ENCODE measurements around the gene SORCS2. TPM values are rescaled to one million over a fixed set of nuclear protein-coding genes. Genes with fewer than 3 reads are reported as not detected.

Gene SORCS2
- total RNA-seq, 1 donor from 2014 or later = 3.1 TPM

- Histone ChIP-seq H3K4me1 (ENCODE audit: control insufficient read depth in 3 of 3, insufficient read depth in 3 of 3, low read length in 3 of 3) (peaks cover 8 to 28% (median 13%) of the 10 kb centered on the region in 3 donors), H3K27me3 (ENCODE audit: control insufficient read depth in 3 of 3, insufficient read depth in 3 of 3, low read length in 3 of 3) (no peaks in the 10 kb centered on the region), H3K27ac (ENCODE audit: low read depth, low read length) (no peak overlapping the region), H3K36me3 (ENCODE audit: control insufficient read depth in 3 of 3, insufficient read depth in 3 of 3, low read length in 3 of 3) (no peaks in the 10 kb centered on the region), H3K9me3 (ENCODE audit: control insufficient read depth in 3 of 3, low read length in 3 of 3) (no peaks in the 10 kb centered on the region), H3K4me3 (ENCODE audit: low read length in 3 of 3) (no peak overlapping the region), H3K9ac (ENCODE audit: low read depth in 1 of 3, low read length in 3 of 3) (no peak overlapping the region)
Observed at GRCh38 chr4:7754565-7755262, 562.4 kb downstream of the SORCS2 start.

- Histone ChIP-seq H3K9me3 (ENCODE audit: control insufficient read depth in 3 of 3, low read length in 3 of 3) (no peaks in the 10 kb centered on the region), H3K27ac (ENCODE audit: low read depth, low read length) (no peak overlapping the region), H3K9ac (ENCODE audit: low read depth in 1 of 3, low read length in 3 of 3) (no peak overlapping the region), H3K4me3 (ENCODE audit: low read length in 3 of 3) (no peak overlapping the region), H3K4me1 (ENCODE audit: control insufficient read depth in 3 of 3, insufficient read depth in 3 of 3, low read length in 3 of 3) (peaks cover 8 to 29% (median 13%) of the 10 kb centered on the region in 3 donors), H3K36me3 (ENCODE audit: control insufficient read depth in 3 of 3, insufficient read depth in 3 of 3, low read length in 3 of 3) (no peaks in the 10 kb centered on the region), H3K27me3 (ENCODE audit: control insufficient read depth in 3 of 3, insufficient read depth in 3 of 3, low read length in 3 of 3) (no peaks in the 10 kb centered on the region)
Observed at GRCh38 chr4:7755561-7755960, 563.2 kb downstream of the SORCS2 start.

- peaks cover 8 to 29% (median 13%) of the 10 kb centered on the region in 3 donors for H3K4me1 ChIP-seq (ENCODE audit: control insufficient read depth in 3 of 3, insufficient read depth in 3 of 3, low read length in 3 of 3)
- H3K27me3 ChIP-seq (ENCODE audit: control insufficient read depth in 3 of 3, insufficient read depth in 3 of 3, low read length in 3 of 3) = no peaks in the 10 kb centered on the region
- no peaks in the 10 kb centered on the region for H3K9me3 ChIP-seq (ENCODE audit: control insufficient read depth in 3 of 3, low read length in 3 of 3)
- no peak overlapping the region for H3K9ac ChIP-seq (ENCODE audit: low read depth in 1 of 3, low read length in 3 of 3)
- no peak overlapping the region for H3K27ac ChIP-seq (ENCODE audit: low read depth, low read length)
- H3K4me3 ChIP-seq (ENCODE audit: low read length in 3 of 3) = no peak overlapping the region
- no peaks in the 10 kb centered on the region for H3K36me3 ChIP-seq (ENCODE audit: control insufficient read depth in 3 of 3, insufficient read depth in 3 of 3, low read length in 3 of 3)
Observed at GRCh38 chr4:7756071-7756470, 563.7 kb downstream of the SORCS2 start.

- Histone ChIP-seq H3K27me3 (ENCODE audit: control insufficient read depth in 3 of 3, insufficient read depth in 3 of 3, low read length in 3 of 3) (no peaks in the 10 kb centered on the region), H3K4me1 (ENCODE audit: control insufficient read depth in 3 of 3, insufficient read depth in 3 of 3, low read length in 3 of 3) (peaks cover 8 to 30% (median 13%) of the 10 kb centered on the region in 3 donors), H3K27ac (ENCODE audit: low read depth, low read length) (no peak overlapping the region), H3K9me3 (ENCODE audit: control insufficient read depth in 3 of 3, low read length in 3 of 3) (no peaks in the 10 kb centered on the region), H3K36me3 (ENCODE audit: control insufficient read depth in 3 of 3, insufficient read depth in 3 of 3, low read length in 3 of 3) (no peaks in the 10 kb centered on the region), H3K4me3 (ENCODE audit: low read length in 3 of 3) (no peak overlapping the region), H3K9ac (ENCODE audit: low read depth in 1 of 3, low read length in 3 of 3) (no peak overlapping the region)
Observed at GRCh38 chr4:7756561-7757355, 564.4 kb downstream of the SORCS2 start.

GRCh38 chr4:7757501-7758471 is 565.4 kb downstream of the SORCS2 start:
- Histone ChIP-seq H3K4me1 (ENCODE audit: control insufficient read depth in 3 of 3, insufficient read depth in 3 of 3, low read length in 3 of 3) (peaks cover 8 to 32% (median 13%) of the 10 kb centered on the region in 3 donors), H3K9me3 (ENCODE audit: control insufficient read depth in 3 of 3, low read length in 3 of 3) (no peaks in the 10 kb centered on the region), H3K36me3 (ENCODE audit: control insufficient read depth in 3 of 3, insufficient read depth in 3 of 3, low read length in 3 of 3) (peaks cover 0 to 3% (median 0%) of the 10 kb centered on the region in 3 donors), H3K27ac (ENCODE audit: low read depth, low read length) (no peak overlapping the region), H3K9ac (ENCODE audit: low read depth in 1 of 3, low read length in 3 of 3) (peak overlapping the region in 1 of 3 donors; percentile 25), H3K27me3 (ENCODE audit: control insufficient read depth in 3 of 3, insufficient read depth in 3 of 3, low read length in 3 of 3) (no peaks in the 10 kb centered on the region), H3K4me3 (ENCODE audit: low read length in 3 of 3) (no peak overlapping the region)

GRCh38 chr4:7758476-7758875 is 566.1 kb downstream of the SORCS2 start:
- no peaks in the 10 kb centered on the region for H3K27me3 ChIP-seq (ENCODE audit: control insufficient read depth in 3 of 3, insufficient read depth in 3 of 3, low read length in 3 of 3)
- no peak overlapping the region for H3K27ac ChIP-seq (ENCODE audit: low read depth, low read length)
- peaks cover 8 to 28% (median 13%) of the 10 kb centered on the region in 3 donors for H3K4me1 ChIP-seq (ENCODE audit: control insufficient read depth in 3 of 3, insufficient read depth in 3 of 3, low read length in 3 of 3)
- peaks cover 0 to 3% (median 3%) of the 10 kb centered on the region in 3 donors for H3K36me3 ChIP-seq (ENCODE audit: control insufficient read depth in 3 of 3, insufficient read depth in 3 of 3, low read length in 3 of 3)
- H3K9me3 ChIP-seq (ENCODE audit: control insufficient read depth in 3 of 3, low read length in 3 of 3) = no peaks in the 10 kb centered on the region
- H3K4me3 ChIP-seq (ENCODE audit: low read length in 3 of 3) = no peak overlapping the region
- H3K9ac ChIP-seq (ENCODE audit: low read depth in 1 of 3, low read length in 3 of 3) = no peak overlapping the region

- Histone ChIP-seq H3K4me1 (ENCODE audit: control insufficient read depth in 3 of 3, insufficient read depth in 3 of 3, low read length in 3 of 3) (peaks cover 8 to 26% (median 11%) of the 10 kb centered on the region in 3 donors), H3K4me3 (ENCODE audit: low read length in 3 of 3) (no peak overlapping the region), H3K9me3 (ENCODE audit: control insufficient read depth in 3 of 3, low read length in 3 of 3) (no peaks in the 10 kb centered on the region), H3K27me3 (ENCODE audit: control insufficient read depth in 3 of 3, insufficient read depth in 3 of 3, low read length in 3 of 3) (no peaks in the 10 kb centered on the region), H3K9ac (ENCODE audit: low read depth in 1 of 3, low read length in 3 of 3) (no peak overlapping the region), H3K27ac (ENCODE audit: low read depth, low read length) (no peak overlapping the region), H3K36me3 (ENCODE audit: control insufficient read depth in 3 of 3, insufficient read depth in 3 of 3, low read length in 3 of 3) (peaks cover 4 to 7% (median 5%) of the 10 kb centered on the region in 3 donors)
Observed at GRCh38 chr4:7759216-7759615, 566.9 kb downstream of the SORCS2 start.

GRCh38 chr4:7759635-7760034 is 567.3 kb downstream of the SORCS2 start:
- Histone ChIP-seq H3K9ac (ENCODE audit: low read depth in 1 of 3, low read length in 3 of 3) (no peak overlapping the region), H3K27me3 (ENCODE audit: control insufficient read depth in 3 of 3, insufficient read depth in 3 of 3, low read length in 3 of 3) (no peaks in the 10 kb centered on the region), H3K4me1 (ENCODE audit: control insufficient read depth in 3 of 3, insufficient read depth in 3 of 3, low read length in 3 of 3) (peaks cover 8 to 26% (median 11%) of the 10 kb centered on the region in 3 donors), H3K4me3 (ENCODE audit: low read length in 3 of 3) (no peak overlapping the region), H3K36me3 (ENCODE audit: control insufficient read depth in 3 of 3, insufficient read depth in 3 of 3, low read length in 3 of 3) (peaks cover 4 to 7% (median 5%) of the 10 kb centered on the region in 3 donors), H3K9me3 (ENCODE audit: control insufficient read depth in 3 of 3, low read length in 3 of 3) (no peaks in the 10 kb centered on the region), H3K27ac (ENCODE audit: low read depth, low read length) (no peak overlapping the region)

GRCh38 chr4:7760228-7760627 is 567.9 kb downstream of the SORCS2 start:
- Histone ChIP-seq H3K4me3 (ENCODE audit: low read length in 3 of 3) (no peak overlapping the region), H3K4me1 (ENCODE audit: control insufficient read depth in 3 of 3, insufficient read depth in 3 of 3, low read length in 3 of 3) (peaks cover 8 to 26% (median 11%) of the 10 kb centered on the region in 3 donors), H3K27ac (ENCODE audit: low read depth, low read length) (no peak overlapping the region), H3K36me3 (ENCODE audit: control insufficient read depth in 3 of 3, insufficient read depth in 3 of 3, low read length in 3 of 3) (peaks cover 5 to 9% (median 6%) of the 10 kb centered on the region in 3 donors), H3K27me3 (ENCODE audit: control insufficient read depth in 3 of 3, insufficient read depth in 3 of 3, low read length in 3 of 3) (no peaks in the 10 kb centered on the region), H3K9me3 (ENCODE audit: control insufficient read depth in 3 of 3, low read length in 3 of 3) (no peaks in the 10 kb centered on the region), H3K9ac (ENCODE audit: low read depth in 1 of 3, low read length in 3 of 3) (no peak overlapping the region)

All from skeletal muscle tissue (tissue), 4 donors.